ENCODE results near the gene CEP250. TPM values are rescaled to one million over a fixed set of nuclear protein-coding genes. Genes with fewer than 3 reads are reported as not detected.

The CEP250 gene
- total RNA-seq, 1 experiment from 2014 or later: 63.6 TPM

- H3F3A ChIP-seq (ENCODE audit: insufficient read depth, low read depth): peaks cover 15% of the 10 kb centered on the region; the same call in 1 of the 2 replicates
- BruUV-seq (replicated peaks): TSS peak; percentile 92
- H3K36me3 ChIP-seq (ENCODE audit: low read depth): peaks cover 10% of the 10 kb centered on the region
- no peak for DNase-seq
- peak overlapping the region; percentile 29; the same call in 1 of the 2 replicates for H2AFZ ChIP-seq
- H3K9me2 ChIP-seq (ENCODE audit: insufficient read depth): no peaks in the 10 kb centered on the region
- peaks cover 7% of the 10 kb centered on the region for H3K4me1 ChIP-seq (replicated peaks; ENCODE audit: insufficient read depth)
- H3K4me2 ChIP-seq: peak overlapping the region; percentile 90
- ChIA-PET CTCF (no interaction called here), POLR2A (ENCODE audit: unreplicated experiment) (interaction anchor here (0.6 to 1.1 kb wide), 3 partner anchors 24 to 201 kb away, joined by 3 to 6 read pairs (median 3); partner anchors contain the start of gene RBM39)
- intact Hi-C loops (cut with micrococcal nuclease; ENCODE audit: unreplicated experiment): no loop called here
- H3K79me2 ChIP-seq (ENCODE audit: low read depth): peaks cover 17% of the 10 kb centered on the region
- no peak for TF ChIP-seq CTCF (conservative IDR thresholded peaks at IDR 0.05)
- no peak for TF ChIP-seq EZH2 (IDR thresholded peaks at IDR 0.05; ENCODE audit: low read depth)
- no peak overlapping the region for H3K27ac ChIP-seq
- H3K4me3 ChIP-seq: peak overlapping the region; percentile 88
- no peaks in the 10 kb centered on the region for H3K27me3 ChIP-seq (ENCODE audit: insufficient read depth, low read depth)
- H4K20me1 ChIP-seq (ENCODE audit: insufficient read depth): no peaks in the 10 kb centered on the region
- H3K9me3 ChIP-seq (ENCODE audit: insufficient read depth, low read depth): no peaks in the 10 kb centered on the region
Observed at GRCh38 chr20:35541118-35541782, 85.9 kb downstream of the CEP250 start.

- H3K4me3 ChIP-seq: peak within 1 kb of the TSS; percentile 88
- no peaks in the 10 kb centered on the region for H3K9me3 ChIP-seq (ENCODE audit: insufficient read depth, low read depth)
- TF ChIP-seq CTCF (conservative IDR thresholded peaks at IDR 0.05): no peak; the same call in 1 of the 2 replicates
- TF ChIP-seq EZH2 (IDR thresholded peaks at IDR 0.05; ENCODE audit: low read depth): no peak
- H3F3A ChIP-seq (ENCODE audit: insufficient read depth, low read depth): peaks cover 21% of the 10 kb centered on the region; the same call in 1 of the 2 replicates
- H3K79me2 ChIP-seq (ENCODE audit: low read depth): peaks cover 17% of the 10 kb centered on the region
- peak within 1 kb of the TSS; percentile 85 for H2AFZ ChIP-seq
- peaks cover 10% of the 10 kb centered on the region for H3K36me3 ChIP-seq (ENCODE audit: low read depth)
- DNase-seq: peak; percentile 82 to 99
- CTCF ChIA-PET: interaction anchor here (0.5 kb wide), 1 partner anchor 445 kb away, joined by 3 read pairs; no protein-coding TSS in a partner anchor
- peaks cover 7% of the 10 kb centered on the region for H3K4me1 ChIP-seq (replicated peaks; ENCODE audit: insufficient read depth)
- H3K4me2 ChIP-seq: peak within 1 kb of the TSS; percentile 90
- intact Hi-C loops (cut with micrococcal nuclease; ENCODE audit: unreplicated experiment): no loop called here
- no peaks in the 10 kb centered on the region for H3K9me2 ChIP-seq (ENCODE audit: insufficient read depth)
- 0 out of 2 replicates have a peak, but pooled peaks cover 3% of the 10 kb centered on the region for H4K20me1 ChIP-seq (ENCODE audit: insufficient read depth)
- H3K27me3 ChIP-seq (ENCODE audit: insufficient read depth, low read depth): no peaks in the 10 kb centered on the region
- BruUV-seq (replicated peaks): no TSS peak
- POLR2A ChIA-PET (ENCODE audit: unreplicated experiment): interaction anchor here (0.5 to 1.1 kb wide), 7 partner anchors 25 to 1341 kb away, joined by 3 to 13 read pairs (median 5); partner anchors contain the start of gene RBM39
- peak within 1 kb of the TSS; percentile 64 for H3K27ac ChIP-seq
Observed at GRCh38 chr20:35541783-35542662, 86.6 kb downstream of the CEP250 start, which contains the start of gene ERGIC3. Gene ERGIC3 (plus strand): TSS chr20:35542078. CDS start chr20:35542098, 20 bp downstream.

- intact Hi-C loops (cut with micrococcal nuclease; ENCODE audit: unreplicated experiment): no loop called here
- POLR2A ChIA-PET (ENCODE audit: unreplicated experiment): interaction anchor here (1.0 kb wide), 1 partner anchor 64 kb away, joined by 5 read pairs; no protein-coding TSS in a partner anchor
Observed at GRCh38 chr20:35542990-35543389, 87.6 kb downstream of the CEP250 start.

More at GRCh38 chr20:35542990-35543389, 87.6 kb downstream of the CEP250 start:
- peak overlapping the region; percentile 90 for H3K4me2 ChIP-seq
- peak overlapping the region; percentile 88 for H3K4me3 ChIP-seq
- H3K27ac ChIP-seq: no peak overlapping the region
- H2AFZ ChIP-seq: no peak overlapping the region
- peaks cover 21% of the 10 kb centered on the region; the same call in 1 of the 2 replicates for H3F3A ChIP-seq (ENCODE audit: insufficient read depth, low read depth)
- H3K9me3 ChIP-seq (ENCODE audit: insufficient read depth, low read depth): no peaks in the 10 kb centered on the region
- peaks cover 15% of the 10 kb centered on the region for H3K36me3 ChIP-seq (ENCODE audit: low read depth)
- H3K27me3 ChIP-seq (ENCODE audit: insufficient read depth, low read depth): no peaks in the 10 kb centered on the region
- no TSS peak for BruUV-seq (replicated peaks)
- H3K4me1 ChIP-seq (replicated peaks; ENCODE audit: insufficient read depth): peaks cover 7% of the 10 kb centered on the region
- H4K20me1 ChIP-seq (ENCODE audit: insufficient read depth): 0 out of 2 replicates have a peak, but pooled peaks cover 3% of the 10 kb centered on the region
- H3K9me2 ChIP-seq (ENCODE audit: insufficient read depth): no peaks in the 10 kb centered on the region
- peaks cover 17% of the 10 kb centered on the region for H3K79me2 ChIP-seq (ENCODE audit: low read depth)
- CTCF ChIA-PET: no interaction called here
- DNase-seq: no peak
- TF ChIP-seq EZH2 (IDR thresholded peaks at IDR 0.05; ENCODE audit: low read depth) (no peak), CTCF (conservative IDR thresholded peaks at IDR 0.05) (no peak)

Data from PC-9 (cell line).